Peyer's patch (tissue), 4 donors: ENCODE measurements around the gene ITCH. TPM values are rescaled to one million over a fixed set of nuclear protein-coding genes. Genes with fewer than 3 reads are reported as not detected.
A peak's percentile ranks its signal among the peaks of the same experiment; 100 is the strongest.

Source experiments
- DNase-seq, 3 donors: peaks; one replicate each; pipeline ENCODE4 v3.0.0-alpha.2; 2017 to 2019
- H3K27ac ChIP-seq, 4 donors: fragments of 200-600 bp; sonication (generic); one replicate each; pipeline ENCODE4 v1.5.1; 2016 to 2019
- H3K27me3 ChIP-seq, 2 donors: fragments of 200-600 bp; sonication (generic); one replicate each; pipeline ENCODE4 v1.5.1; 2019
- H3K36me3 ChIP-seq, 3 donors: fragments of 200-600 bp; sonication (generic); one replicate each; pipeline ENCODE4 v1.5.1; 2016 to 2019
- H3K4me1 ChIP-seq, 4 donors: fragments of 200-600 bp; sonication (generic); one replicate each; pipeline ENCODE4 v1.5.1; 2016 to 2019
- H3K4me3 ChIP-seq, 4 donors: fragments of 200-600 bp; sonication (generic); 1 replicate in 3 of 4; 2 replicates in 1 of 4; pipeline ENCODE4 v1.5.1; 2016 to 2019; ENCODE audit warnings: mild to moderate bottlenecking in 1 of 4
- H3K9me3 ChIP-seq, 4 donors: fragments of 200-600 bp; sonication (generic); one replicate each; pipeline ENCODE4 v1.5.1; 2016 to 2019; ENCODE audit warnings: mild to moderate bottlenecking in 1 of 4
- CTCF ChIP-seq, 6 experiments: fragments of 450-650 bp in 4 of 6; fragments of 200-600 bp in 2 of 6; sonication (generic) in 1 of 6; IDR thresholded peaks; one replicate each; pipeline ENCODE4 v1.5.1; 2017 to 2019; ENCODE audit warnings: antibody characterized with exemption in 6 of 6, mild to moderate bottlenecking in 3 of 6, moderate library complexity in 1 of 6
- POLR2A ChIP-seq, 2 donors: fragments of 450-650 bp; IDR thresholded peaks; one replicate each; pipeline ENCODE4 v1.5.1; 2017; ENCODE audit warnings: antibody characterized with exemption in 2 of 2, mild to moderate bottlenecking in 2 of 2, moderate library complexity in 2 of 2
- total RNA-seq, 4 donors: library from RNA; depleted of rRNA; stranded (reverse); fragments of >200 nt; gene quantifications; one replicate each; pipeline ENCODE4 v1.1.0, GENCODE V29; 2016

Gene ITCH
- total RNA-seq, 4 donors from 2014 or later, result 43.6 to 69.3 (median 59.8) TPM

DNA sequence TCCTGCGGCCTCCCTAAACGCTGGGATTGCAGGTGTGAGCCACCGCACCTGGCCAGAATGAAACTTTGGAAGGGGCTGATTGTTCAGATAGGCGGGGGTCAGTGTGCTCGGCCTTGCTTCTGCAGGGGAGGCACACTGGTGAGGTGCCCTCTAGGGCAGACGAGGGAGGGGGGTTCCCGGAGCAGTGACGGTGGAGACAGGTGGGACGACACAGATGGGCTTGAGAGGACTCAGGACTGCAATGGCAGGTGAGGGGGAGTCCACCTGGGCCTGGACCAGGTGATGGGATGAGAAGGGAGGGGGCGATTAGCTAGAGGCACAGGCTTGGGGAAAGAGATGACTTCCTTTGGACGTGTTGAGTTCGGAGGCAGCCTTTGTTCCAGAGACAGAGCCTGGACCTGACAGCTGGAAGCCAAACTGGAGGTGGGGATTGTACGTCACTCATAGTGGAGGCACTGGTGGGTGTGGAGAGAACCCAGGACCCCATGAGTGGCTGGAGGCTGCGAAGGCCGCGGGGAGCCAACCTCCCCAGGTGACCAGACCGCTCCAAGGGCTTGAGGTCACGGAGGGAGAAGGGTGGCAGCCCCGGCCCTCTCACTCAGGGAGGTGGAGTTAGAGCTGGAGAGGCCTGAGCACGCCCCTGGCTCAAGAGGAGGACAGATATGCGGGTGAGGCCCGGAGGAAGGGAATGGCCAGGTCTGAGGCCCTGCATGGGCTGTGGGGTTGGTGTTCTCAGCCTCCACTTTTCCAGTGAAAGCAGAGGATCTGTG is 185.0 kb downstream of the ITCH start:
- DNase-seq, result no peak
- H3K36me3 ChIP-seq, result no peaks in the 10 kb centered on the region
- H3K4me3 ChIP-seq, result peak overlapping the region in 2 of 4 donors; percentile 35 to 55
- TF ChIP-seq CTCF (IDR thresholded peaks at IDR 0.05), result no peak
- no peak for TF ChIP-seq POLR2A (IDR thresholded peaks at IDR 0.05)
- no peaks in the 10 kb centered on the region for H3K9me3 ChIP-seq
- H3K27ac ChIP-seq, result no peak overlapping the region
- no peaks in the 10 kb centered on the region for H3K27me3 ChIP-seq
- H3K4me1 ChIP-seq, result peaks cover 0 to 13% (median 0%) of the 10 kb centered on the region in 4 donors

DNA sequence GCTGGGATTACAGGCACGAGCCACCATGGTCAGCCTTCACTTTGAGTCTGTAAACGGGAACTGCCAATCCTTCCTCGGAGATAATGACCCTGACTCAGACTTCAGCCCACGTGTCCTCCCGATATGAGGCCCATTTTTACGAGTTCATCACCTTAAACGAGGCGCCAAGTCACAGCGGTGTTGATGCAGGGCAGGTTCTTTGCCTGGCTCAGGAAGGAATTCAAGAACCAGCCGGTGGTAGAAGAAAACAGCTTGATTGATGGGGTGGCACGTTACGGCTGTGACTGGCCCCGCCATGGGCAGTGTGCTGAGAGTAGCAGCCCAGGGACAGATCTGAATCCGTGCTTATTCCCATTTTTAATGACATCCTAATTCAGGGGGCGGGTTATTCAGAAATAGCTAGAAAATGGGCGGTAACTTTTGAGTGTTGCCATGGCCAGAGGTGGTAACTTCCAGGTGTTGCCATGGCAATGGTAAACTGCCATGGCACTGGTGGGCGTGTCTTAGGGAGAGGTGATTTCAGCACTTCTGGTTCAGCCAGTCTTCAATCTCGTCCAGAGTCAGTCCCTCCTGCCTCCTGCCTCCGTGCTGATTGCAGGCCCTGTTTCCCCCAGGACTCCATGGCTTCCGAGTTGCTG is 186.3 kb downstream of the ITCH start:
- Histone ChIP-seq H3K36me3 (no peaks in the 10 kb centered on the region), H3K9me3 (no peaks in the 10 kb centered on the region), H3K4me1 (peaks cover 0 to 4% (median 0%) of the 10 kb centered on the region in 4 donors), H3K27ac (no peak overlapping the region), H3K4me3 (no peak overlapping the region), H3K27me3 (no peaks in the 10 kb centered on the region)
- no peak for DNase-seq
- no peak for TF ChIP-seq POLR2A (IDR thresholded peaks at IDR 0.05)
- TF ChIP-seq CTCF (IDR thresholded peaks at IDR 0.05), result no peak

- H3K36me3 ChIP-seq, result no peaks in the 10 kb centered on the region
- H3K4me1 ChIP-seq, result no peaks in the 10 kb centered on the region
- no peak for DNase-seq
- no peak overlapping the region for H3K27ac ChIP-seq
- no peaks in the 10 kb centered on the region for H3K27me3 ChIP-seq
- no peak for TF ChIP-seq POLR2A (IDR thresholded peaks at IDR 0.05)
- no peak for TF ChIP-seq CTCF (IDR thresholded peaks at IDR 0.05)
- no peak overlapping the region for H3K4me3 ChIP-seq
- H3K9me3 ChIP-seq, result no peaks in the 10 kb centered on the region
Observed at GRCh38 chr20:34549929-34550305, 186.8 kb downstream of the ITCH start.

GRCh38 chr20:34552569-34552968 is 189.5 kb downstream of the ITCH start:
- no peaks in the 10 kb centered on the region for H3K36me3 ChIP-seq
- no peaks in the 10 kb centered on the region for H3K9me3 ChIP-seq
- H3K4me3 ChIP-seq, result no peak overlapping the region
- H3K27me3 ChIP-seq, result no peaks in the 10 kb centered on the region
- DNase-seq, result no peak
- TF ChIP-seq CTCF (IDR thresholded peaks at IDR 0.05) (no peak), POLR2A (IDR thresholded peaks at IDR 0.05) (no peak)
- H3K4me1 ChIP-seq, result peaks cover 0 to 3% (median under 1%) of the 10 kb centered on the region in 4 donors
- no peak overlapping the region for H3K27ac ChIP-seq

GRCh38 chr20:34553366-34553867 is 190.3 kb downstream of the ITCH start:
- Histone ChIP-seq H3K9me3 (no peaks in the 10 kb centered on the region), H3K4me1 (peaks cover 0 to 6% (median 2%) of the 10 kb centered on the region in 4 donors), H3K36me3 (no peaks in the 10 kb centered on the region), H3K27me3 (no peaks in the 10 kb centered on the region), H3K4me3 (no peak overlapping the region), H3K27ac (no peak overlapping the region)
- no peak for DNase-seq
- TF ChIP-seq POLR2A (IDR thresholded peaks at IDR 0.05) (no peak), CTCF (IDR thresholded peaks at IDR 0.05) (no peak)
